ENCODE measurements around the gene KLHL22. TPM values are rescaled to one million over a fixed set of nuclear protein-coding genes. Genes with fewer than 3 reads are reported as not detected.

KLHL22 gene
- total and polyA plus RNA-seq, 5 donors from 2014 or later = 40.1 to 55.6 (median 43.9) TPM

GRCh38 chr22:20439928-20440575 lies 55.5 kb downstream of the KLHL22 start:
- no peaks in the 10 kb centered on the region for H3K9me3 ChIP-seq (ENCODE audit: control insufficient read depth in 2 of 2, low read length in 2 of 2)
- peaks cover 32% of the 10 kb centered on the region for H3K27me3 Mint-ChIP-seq
- peaks cover 0 to 26% (median 8%) of the 10 kb centered on the region in 4 donors for H3K4me1 Mint-ChIP-seq
- H3K9me3 Mint-ChIP-seq = peaks cover 0 to 2% (median 0%) of the 10 kb centered on the region in 7 donors
- peaks cover 25% of the 10 kb centered on the region for H3K4me1 ChIP-seq (ENCODE audit: control insufficient read depth, insufficient read depth, low read length, poor library complexity, severe bottlenecking)
- DNase-seq = no peak
- no peak overlapping the region for H3K4me3 ChIP-seq (ENCODE audit: low read depth, low read length)
- H3K4me3 Mint-ChIP-seq = no peak overlapping the region
- peaks cover 19% of the 10 kb centered on the region for H3K36me3 Mint-ChIP-seq
- no peak overlapping the region for H3K27ac ChIP-seq (ENCODE audit: insufficient read depth, low read length, poor library complexity, severe bottlenecking)
- H3K27me3 ChIP-seq (ENCODE audit: control insufficient read depth, insufficient read depth, low read length) = peaks cover 5% of the 10 kb centered on the region
- H3K36me3 ChIP-seq (ENCODE audit: control insufficient read depth, insufficient read depth, low read length) = peaks cover 30% of the 10 kb centered on the region
- no peak overlapping the region for H3K27ac Mint-ChIP-seq
- no peak for ATAC-seq (ENCODE audit: low read depth in 2 of 2)

- Histone ChIP-seq H3K27me3 (ENCODE audit: control insufficient read depth, insufficient read depth, low read length) (peaks cover 8% of the 10 kb centered on the region), H3K27ac (ENCODE audit: insufficient read depth, low read length, poor library complexity, severe bottlenecking) (no peak overlapping the region), H3K4me3 (ENCODE audit: low read depth, low read length) (no peak overlapping the region), H3K4me1 (ENCODE audit: control insufficient read depth, insufficient read depth, low read length, poor library complexity, severe bottlenecking) (peaks cover 25% of the 10 kb centered on the region), H3K36me3 (ENCODE audit: control insufficient read depth, insufficient read depth, low read length) (peaks cover 28% of the 10 kb centered on the region), H3K9me3 (ENCODE audit: control insufficient read depth in 2 of 2, low read length in 2 of 2) (no peaks in the 10 kb centered on the region)
- peaks cover 38% of the 10 kb centered on the region for H3K27me3 Mint-ChIP-seq
- peaks cover 0 to 2% (median 0%) of the 10 kb centered on the region in 7 donors for H3K9me3 Mint-ChIP-seq
- H3K36me3 Mint-ChIP-seq = peaks cover 15% of the 10 kb centered on the region
- DNase-seq = no peak
- no peak overlapping the region for H3K27ac Mint-ChIP-seq
- H3K4me1 Mint-ChIP-seq = peaks cover 0 to 28% (median 8%) of the 10 kb centered on the region in 4 donors
- peak overlapping the region; percentile 29 to 79 (median 58) for H3K4me3 Mint-ChIP-seq
- no peak for ATAC-seq (ENCODE audit: low read depth in 2 of 2)
Observed at GRCh38 chr22:20439556-20439927, 56.1 kb downstream of the KLHL22 start.

- Mint-ChIP-seq H3K27me3 (peaks cover 44% of the 10 kb centered on the region), H3K4me3 (peak overlapping the region; percentile 29 to 87 (median 70)), H3K36me3 (peaks cover 12% of the 10 kb centered on the region), H3K27ac (peak overlapping the region in 1 of 3 donors; percentile 89), H3K9me3 (peaks cover 0 to 2% (median 0%) of the 10 kb centered on the region in 7 donors), H3K4me1 (peaks cover 0 to 29% (median 8%) of the 10 kb centered on the region in 4 donors)
- ATAC-seq (ENCODE audit: low read depth in 2 of 2) (no peak), DNase-seq (no peak)
- Histone ChIP-seq H3K27me3 (ENCODE audit: control insufficient read depth, insufficient read depth, low read length) (peaks cover 8% of the 10 kb centered on the region), H3K4me1 (ENCODE audit: control insufficient read depth, insufficient read depth, low read length, poor library complexity, severe bottlenecking) (peaks cover 25% of the 10 kb centered on the region), H3K9me3 (ENCODE audit: control insufficient read depth in 2 of 2, low read length in 2 of 2) (no peaks in the 10 kb centered on the region), H3K4me3 (ENCODE audit: low read depth, low read length) (no peak overlapping the region), H3K27ac (ENCODE audit: insufficient read depth, low read length, poor library complexity, severe bottlenecking) (no peak overlapping the region), H3K36me3 (ENCODE audit: control insufficient read depth, insufficient read depth, low read length) (peaks cover 22% of the 10 kb centered on the region)
Observed at GRCh38 chr22:20438678-20439492, 56.7 kb downstream of the KLHL22 start.

GRCh38 chr22:20438427-20438677 lies 57.2 kb downstream of the KLHL22 start:
- no peak for DNase-seq
- Mint-ChIP-seq H3K4me3 (peak overlapping the region in 3 of 4 donors; percentile 59 to 87 (median 62)), H3K9me3 (peaks cover 0 to 2% (median 0%) of the 10 kb centered on the region in 7 donors), H3K36me3 (peaks cover 12% of the 10 kb centered on the region), H3K4me1 (peaks cover 0 to 29% (median 8%) of the 10 kb centered on the region in 4 donors), H3K27me3 (peaks cover 45% of the 10 kb centered on the region), H3K27ac (peak overlapping the region in 1 of 3 donors; percentile 89)
- H3K36me3 ChIP-seq (ENCODE audit: control insufficient read depth, insufficient read depth, low read length) = peaks cover 20% of the 10 kb centered on the region
- ATAC-seq (ENCODE audit: low read depth in 2 of 2) = no peak
- H3K9me3 ChIP-seq (ENCODE audit: control insufficient read depth in 2 of 2, low read length in 2 of 2) = no peaks in the 10 kb centered on the region
- peaks cover 8% of the 10 kb centered on the region for H3K27me3 ChIP-seq (ENCODE audit: control insufficient read depth, insufficient read depth, low read length)
- peaks cover 25% of the 10 kb centered on the region for H3K4me1 ChIP-seq (ENCODE audit: control insufficient read depth, insufficient read depth, low read length, poor library complexity, severe bottlenecking)
- no peak overlapping the region for H3K4me3 ChIP-seq (ENCODE audit: low read depth, low read length)
- no peak overlapping the region for H3K27ac ChIP-seq (ENCODE audit: insufficient read depth, low read length, poor library complexity, severe bottlenecking)

GRCh38 chr22:20437613-20438426 lies 57.8 kb downstream of the KLHL22 start, which contains the start of gene SCARF2:
SCARF2 (minus strand) TSS chr22:20437825; CDS start chr22:20437754, 71 bp downstream.
- Histone ChIP-seq H3K27me3 (ENCODE audit: control insufficient read depth, insufficient read depth, low read length) (peaks cover 8% of the 10 kb centered on the region), H3K9me3 (ENCODE audit: control insufficient read depth in 2 of 2, low read length in 2 of 2) (no peaks in the 10 kb centered on the region), H3K4me3 (ENCODE audit: low read depth, low read length) (peak within 1 kb of the TSS; percentile 32), H3K36me3 (ENCODE audit: control insufficient read depth, insufficient read depth, low read length) (peaks cover 20% of the 10 kb centered on the region), H3K4me1 (ENCODE audit: control insufficient read depth, insufficient read depth, low read length, poor library complexity, severe bottlenecking) (peaks cover 25% of the 10 kb centered on the region), H3K27ac (ENCODE audit: insufficient read depth, low read length, poor library complexity, severe bottlenecking) (no peak within 1 kb of the TSS)
- Mint-ChIP-seq H3K4me1 (peaks cover 0 to 29% (median 7%) of the 10 kb centered on the region in 4 donors), H3K27me3 (peaks cover 49% of the 10 kb centered on the region), H3K27ac (peak within 1 kb of the TSS; percentile 36 to 89 (median 68)), H3K9me3 (peaks cover 0 to 2% (median 0%) of the 10 kb centered on the region in 7 donors), H3K36me3 (peaks cover 7% of the 10 kb centered on the region), H3K4me3 (peak within 1 kb of the TSS; percentile 79 to 87 (median 81))
- ATAC-seq (ENCODE audit: low read depth in 2 of 2) (no peak), DNase-seq (no peak)

GRCh38 chr22:20436768-20437612 lies 58.6 kb downstream of the KLHL22 start:
- peaks cover 0 to 2% (median 0%) of the 10 kb centered on the region in 7 donors for H3K9me3 Mint-ChIP-seq
- H3K4me3 Mint-ChIP-seq = peak overlapping the region; percentile 78 to 82 (median 80)

More at GRCh38 chr22:20436768-20437612, 58.6 kb downstream of the KLHL22 start:
- H3K27ac ChIP-seq (ENCODE audit: insufficient read depth, low read length, poor library complexity, severe bottlenecking) = no peak overlapping the region
- H3K4me1 Mint-ChIP-seq = peaks cover 0 to 31% (median 5%) of the 10 kb centered on the region in 4 donors
- H3K36me3 ChIP-seq (ENCODE audit: control insufficient read depth, insufficient read depth, low read length) = peaks cover 11% of the 10 kb centered on the region
- H3K4me3 ChIP-seq (ENCODE audit: low read depth, low read length) = peak overlapping the region; percentile 32
- H3K27me3 Mint-ChIP-seq = peaks cover 51% of the 10 kb centered on the region
- no peak for DNase-seq
- peak in 1 of 2 donors; percentile 12 for ATAC-seq (ENCODE audit: low read depth in 2 of 2)
- no peaks in the 10 kb centered on the region for H3K9me3 ChIP-seq (ENCODE audit: control insufficient read depth in 2 of 2, low read length in 2 of 2)
- H3K4me1 ChIP-seq (ENCODE audit: control insufficient read depth, insufficient read depth, low read length, poor library complexity, severe bottlenecking) = peaks cover 26% of the 10 kb centered on the region
- H3K36me3 Mint-ChIP-seq = peaks cover 3% of the 10 kb centered on the region
- H3K27ac Mint-ChIP-seq = peak overlapping the region; percentile 36 to 79 (median 68)
- peaks cover 8% of the 10 kb centered on the region for H3K27me3 ChIP-seq (ENCODE audit: control insufficient read depth, insufficient read depth, low read length)

Measured in CD4-positive, CD25-positive, alpha-beta regulatory T cell (primary cell).